MM.1S (cell line): ENCODE results near the gene MYO1E.

Experiments used
- DNase-seq: peaks from one replicate; pipeline ENCODE4 v3.0.0-alpha.2; 2015
- H2AFZ ChIP-seq: fragments of 300-600 bp; sonication (generic); 2 replicates; pipeline ENCODE4 v1.6.0; 2016; ENCODE audit warnings: antibody characterized with exemption, low read length
- H3F3A ChIP-seq: fragments of 300-600 bp; sonication (generic); 2 replicates; pipeline ENCODE4 v1.6.1; 2016; ENCODE audit warnings: mild to moderate bottlenecking, antibody characterized with exemption, low read length, moderate library complexity, mixed read lengths; ENCODE audit not compliant: insufficient read depth
- H3K27ac ChIP-seq: fragments of 300-600 bp; sonication (generic); 2 replicates; pipeline ENCODE4 v1.5.1; 2016; ENCODE audit warnings: mild to moderate bottlenecking, low read length
- H3K27me3 ChIP-seq: fragments of 300-600 bp; sonication (generic); replicated peaks from 2 replicates; pipeline ENCODE4 v1.6.0; 2016; ENCODE audit warnings: low read length; ENCODE audit not compliant: insufficient read depth
- H3K36me3 ChIP-seq: fragments of 300-600 bp; sonication (generic); replicated peaks from 2 replicates; pipeline ENCODE4 v1.6.1; 2016; ENCODE audit warnings: mild to moderate bottlenecking, low read length, mixed read lengths; ENCODE audit not compliant: insufficient read depth
- H3K4me1 ChIP-seq: fragments of 300-600 bp; sonication (generic); 2 replicates; pipeline ENCODE4 v1.6.1; 2016; ENCODE audit warnings: low read length, mixed read lengths
- H3K4me2 ChIP-seq: fragments of 300-600 bp; sonication (generic); 2 replicates; pipeline ENCODE4 v1.6.0; 2016; ENCODE audit warnings: low read depth, low read length
- H3K4me3 ChIP-seq: fragments of 300-600 bp; sonication (generic); 2 replicates; pipeline ENCODE4 v1.5.1; 2016; ENCODE audit warnings: low read length, mixed read lengths
- H3K79me2 ChIP-seq: fragments of 300-600 bp; sonication (generic); 2 replicates; pipeline ENCODE4 v1.6.1; 2016; ENCODE audit warnings: mixed run types, low read length, mixed read lengths
- H3K9ac ChIP-seq: fragments of 300-600 bp; sonication (generic); 2 replicates; pipeline ENCODE4 v1.6.1; 2016; ENCODE audit warnings: low read length, mixed read lengths
- H3K9me2 ChIP-seq: fragments of 300-600 bp; sonication (generic); replicated peaks from 2 replicates; pipeline ENCODE4 v1.6.1; 2016; ENCODE audit warnings: mild to moderate bottlenecking, low read length, mixed read lengths; ENCODE audit not compliant: insufficient read depth
- H3K9me3 ChIP-seq: fragments of 300-600 bp; sonication (generic); replicated peaks from 2 replicates; pipeline ENCODE4 v1.6.1; 2016; ENCODE audit warnings: mild to moderate bottlenecking, low read length, mixed read lengths; ENCODE audit not compliant: insufficient read depth
- H4K20me1 ChIP-seq: fragments of 300-600 bp; sonication (generic); 2 replicates; pipeline ENCODE4 v1.6.1; 2016; ENCODE audit warnings: mild to moderate bottlenecking, low read length, moderate library complexity, mixed read lengths; ENCODE audit not compliant: insufficient read depth
- EZH2 ChIP-seq: fragments of 300-600 bp; sonication (generic); optimal IDR thresholded peaks from 2 replicates; pipeline ENCODE3; 2017; ENCODE audit warnings: low read depth, mild to moderate bottlenecking, antibody characterized with exemption, low read length, mixed read lengths
- EZH2phosphoT487 ChIP-seq: fragments of 300-600 bp; sonication (generic); IDR thresholded peaks from 2 replicates; pipeline ENCODE4 v1.6.1; 2018; ENCODE audit warnings: antibody characterized with exemption, low read length
- TF ChIP-seq, protein P1 (sequence below): fragments of 300-600 bp; sonication (generic); IDR thresholded peaks from 2 replicates; pipeline ENCODE4 v1.5.1; 2016; ENCODE audit warnings: antibody characterized with exemption, low read length, mixed read lengths

Gene MYO1E

DNA sequence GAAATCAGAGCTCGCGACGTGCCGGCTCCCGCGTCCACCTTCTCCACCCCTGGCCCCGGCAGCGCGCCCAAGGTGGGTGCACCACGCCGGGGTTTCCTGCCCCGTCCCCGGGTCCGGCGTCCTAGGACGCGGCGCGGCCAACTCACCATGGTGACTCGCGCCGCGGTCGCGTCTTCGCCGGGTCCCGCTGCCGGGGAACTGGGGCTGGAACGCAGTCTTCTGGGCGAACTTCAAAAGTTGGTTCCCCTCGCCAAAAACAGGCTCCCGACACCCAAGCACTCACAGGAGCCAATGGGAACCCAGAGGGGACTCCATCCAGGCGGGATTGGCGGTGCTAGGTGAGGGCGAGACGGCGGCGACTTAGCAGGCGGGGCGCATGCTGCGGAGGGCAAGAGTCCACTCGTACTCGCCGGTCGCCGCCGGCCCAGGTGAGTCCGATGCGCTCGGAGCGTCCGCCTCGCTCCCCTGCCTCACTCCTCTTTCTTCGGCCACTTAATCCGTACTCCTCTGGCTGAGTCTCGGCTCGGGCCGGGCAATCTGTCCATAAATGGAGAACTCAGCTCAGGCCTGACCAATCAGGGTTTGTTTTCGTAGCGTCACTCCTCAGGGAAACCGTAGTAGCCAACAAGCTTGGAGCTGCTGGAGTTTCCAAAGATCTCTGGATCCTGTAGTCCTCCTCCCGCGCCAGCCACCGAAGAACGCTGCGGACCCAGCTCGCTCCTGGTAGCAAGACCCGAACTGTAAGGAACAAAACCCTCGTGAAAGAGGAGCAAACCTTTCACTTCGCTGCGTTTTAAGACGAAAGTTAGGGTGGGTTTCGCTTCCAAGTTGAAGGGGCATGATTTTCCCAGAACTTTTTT, at the start of gene MYO1E:
MYO1E (minus strand) TSS at position 520 of the 860 bp plus-strand sequence; CDS start at position 149, 371 bp downstream.
- Histone ChIP-seq H3K27ac (no peak within 1 kb of the TSS), H4K20me1 (no peaks in the 10 kb centered on the region), H3K27me3 (peaks cover 19% of the 10 kb centered on the region), H3K4me1 (no peaks in the 10 kb centered on the region), H3F3A (no peaks in the 10 kb centered on the region), H3K9ac (peak within 1 kb of the TSS; percentile 18; the same call in 1 of the 2 replicates), H3K4me2 (peak within 1 kb of the TSS; percentile 99), H3K9me3 (no peaks in the 10 kb centered on the region), H3K9me2 (no peaks in the 10 kb centered on the region), H3K4me3 (peak within 1 kb of the TSS; percentile 67), H2AFZ (peak within 1 kb of the TSS; percentile 74), H3K36me3 (no peaks in the 10 kb centered on the region), H3K79me2 (no peaks in the 10 kb centered on the region)
- TF ChIP-seq, protein P1, sequence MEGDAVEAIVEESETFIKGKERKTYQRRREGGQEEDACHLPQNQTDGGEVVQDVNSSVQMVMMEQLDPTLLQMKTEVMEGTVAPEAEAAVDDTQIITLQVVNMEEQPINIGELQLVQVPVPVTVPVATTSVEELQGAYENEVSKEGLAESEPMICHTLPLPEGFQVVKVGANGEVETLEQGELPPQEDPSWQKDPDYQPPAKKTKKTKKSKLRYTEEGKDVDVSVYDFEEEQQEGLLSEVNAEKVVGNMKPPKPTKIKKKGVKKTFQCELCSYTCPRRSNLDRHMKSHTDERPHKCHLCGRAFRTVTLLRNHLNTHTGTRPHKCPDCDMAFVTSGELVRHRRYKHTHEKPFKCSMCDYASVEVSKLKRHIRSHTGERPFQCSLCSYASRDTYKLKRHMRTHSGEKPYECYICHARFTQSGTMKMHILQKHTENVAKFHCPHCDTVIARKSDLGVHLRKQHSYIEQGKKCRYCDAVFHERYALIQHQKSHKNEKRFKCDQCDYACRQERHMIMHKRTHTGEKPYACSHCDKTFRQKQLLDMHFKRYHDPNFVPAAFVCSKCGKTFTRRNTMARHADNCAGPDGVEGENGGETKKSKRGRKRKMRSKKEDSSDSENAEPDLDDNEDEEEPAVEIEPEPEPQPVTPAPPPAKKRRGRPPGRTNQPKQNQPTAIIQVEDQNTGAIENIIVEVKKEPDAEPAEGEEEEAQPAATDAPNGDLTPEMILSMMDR, result no peak
- no peak for TF ChIP-seq EZH2
- no peak for DNase-seq

DNA sequence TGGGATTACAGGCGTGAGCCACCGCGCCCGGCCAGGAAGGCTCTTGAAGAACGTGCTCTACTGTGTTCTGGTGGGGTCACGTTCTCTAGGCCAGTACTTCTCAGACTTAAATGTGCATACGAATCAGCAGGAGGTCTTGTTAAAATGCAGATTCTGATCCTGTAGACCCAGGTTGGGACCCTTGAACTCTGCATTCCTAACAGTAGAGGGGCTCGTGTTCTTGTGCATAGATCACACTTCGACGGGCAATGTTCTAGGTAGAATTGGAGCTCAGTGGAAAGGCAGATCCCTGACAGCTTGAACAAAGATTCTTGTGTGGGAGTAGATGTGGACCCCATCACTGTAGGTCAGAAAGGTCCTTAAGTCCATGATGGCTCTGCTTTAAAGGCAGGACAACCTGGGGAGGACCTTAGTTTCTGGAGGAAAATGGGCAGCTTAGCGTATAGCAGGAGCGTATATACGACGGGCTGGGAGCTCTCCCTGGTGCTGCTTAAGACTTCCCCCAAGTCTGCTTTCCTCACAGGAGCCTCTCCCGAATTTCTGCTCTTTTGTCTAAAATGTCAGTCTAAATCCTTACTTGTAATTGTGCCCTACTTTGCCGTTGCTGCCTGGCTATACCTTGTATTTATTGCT, 48.4 kb upstream of the MYO1E start:
- no peaks in the 10 kb centered on the region for H4K20me1 ChIP-seq
- H3K4me1 ChIP-seq, result no peaks in the 10 kb centered on the region
- H3K27me3 ChIP-seq, result no peaks in the 10 kb centered on the region
- H3K9me2 ChIP-seq, result no peaks in the 10 kb centered on the region
- no peak overlapping the region for H2AFZ ChIP-seq
- H3F3A ChIP-seq, result no peaks in the 10 kb centered on the region
- no peaks in the 10 kb centered on the region for H3K9me3 ChIP-seq
- TF ChIP-seq, protein P1, result no peak
- no peak for TF ChIP-seq EZH2phosphoT487
- no peak for TF ChIP-seq EZH2
- no peaks in the 10 kb centered on the region for H3K36me3 ChIP-seq
- H3K4me3 ChIP-seq, result no peak overlapping the region
- no peak overlapping the region for H3K9ac ChIP-seq
- DNase-seq, result no peak
- H3K27ac ChIP-seq, result no peak overlapping the region
- no peak overlapping the region for H3K4me2 ChIP-seq
- no peaks in the 10 kb centered on the region for H3K79me2 ChIP-seq

- Histone ChIP-seq H3K9me2 (no peaks in the 10 kb centered on the region), H3K36me3 (no peaks in the 10 kb centered on the region), H3K4me3 (no peak overlapping the region), H2AFZ (no peak overlapping the region), H3K9me3 (no peaks in the 10 kb centered on the region), H3K4me2 (no peak overlapping the region), H3K4me1 (no peaks in the 10 kb centered on the region), H3F3A (no peaks in the 10 kb centered on the region), H3K27me3 (no peaks in the 10 kb centered on the region), H3K27ac (no peak overlapping the region), H3K9ac (no peak overlapping the region), H3K79me2 (no peaks in the 10 kb centered on the region), H4K20me1 (no peaks in the 10 kb centered on the region)
- no peak for TF ChIP-seq EZH2phosphoT487
- no peak for TF ChIP-seq EZH2
- TF ChIP-seq, protein P1, result no peak
- DNase-seq, result no peak
These were observed 47.4 kb upstream of the MYO1E start for GRCh38 chr15:59420108-59420507.
